B cell (primary cell): Measurements from ENCODE around the gene GNB5.

ENCODE experiments used
- CTCF ChIP-seq: fragments of 200-600 bp; IDR thresholded peaks from one replicate; pipeline ENCODE4 v1.8.0; 2022; ENCODE audit warnings: antibody characterized with exemption, mild to moderate bottlenecking
- EZH2 ChIP-seq: IDR thresholded peaks from 2 replicates; pipeline ENCODE4 v1.6.1; 2012; ENCODE audit warnings: borderline replicate concordance, low read depth, mild to moderate bottlenecking, moderate library complexity, low read length; ENCODE audit not compliant: insufficient read depth, poor library complexity, severe bottlenecking

GRCh38 chr15:52159645-52160044 lies 31.5 kb downstream of the GNB5 start:
- TF ChIP-seq EZH2, result no peak
- TF ChIP-seq CTCF, result no peak
